SH-SY5Y (cell line): ENCODE data around the gene AGAP1.

Experiments used
- GATA2 ChIP-seq: IDR thresholded peaks from 2 replicates; pipeline ENCODE4 v1.6.1; 2011; ENCODE audit warnings: mild to moderate bottlenecking, low read depth, low read length
- GATA3 ChIP-seq: IDR thresholded peaks from 2 replicates; pipeline ENCODE4 v1.6.1; 2011; ENCODE audit warnings: low read depth, mild to moderate bottlenecking, low read length, moderate library complexity

Gene AGAP1

GRCh38 chr2:236052206-236052605 is 558.4 kb downstream of the AGAP1 start:
- TF ChIP-seq GATA3 (no peak), GATA2 (no peak)

DNA sequence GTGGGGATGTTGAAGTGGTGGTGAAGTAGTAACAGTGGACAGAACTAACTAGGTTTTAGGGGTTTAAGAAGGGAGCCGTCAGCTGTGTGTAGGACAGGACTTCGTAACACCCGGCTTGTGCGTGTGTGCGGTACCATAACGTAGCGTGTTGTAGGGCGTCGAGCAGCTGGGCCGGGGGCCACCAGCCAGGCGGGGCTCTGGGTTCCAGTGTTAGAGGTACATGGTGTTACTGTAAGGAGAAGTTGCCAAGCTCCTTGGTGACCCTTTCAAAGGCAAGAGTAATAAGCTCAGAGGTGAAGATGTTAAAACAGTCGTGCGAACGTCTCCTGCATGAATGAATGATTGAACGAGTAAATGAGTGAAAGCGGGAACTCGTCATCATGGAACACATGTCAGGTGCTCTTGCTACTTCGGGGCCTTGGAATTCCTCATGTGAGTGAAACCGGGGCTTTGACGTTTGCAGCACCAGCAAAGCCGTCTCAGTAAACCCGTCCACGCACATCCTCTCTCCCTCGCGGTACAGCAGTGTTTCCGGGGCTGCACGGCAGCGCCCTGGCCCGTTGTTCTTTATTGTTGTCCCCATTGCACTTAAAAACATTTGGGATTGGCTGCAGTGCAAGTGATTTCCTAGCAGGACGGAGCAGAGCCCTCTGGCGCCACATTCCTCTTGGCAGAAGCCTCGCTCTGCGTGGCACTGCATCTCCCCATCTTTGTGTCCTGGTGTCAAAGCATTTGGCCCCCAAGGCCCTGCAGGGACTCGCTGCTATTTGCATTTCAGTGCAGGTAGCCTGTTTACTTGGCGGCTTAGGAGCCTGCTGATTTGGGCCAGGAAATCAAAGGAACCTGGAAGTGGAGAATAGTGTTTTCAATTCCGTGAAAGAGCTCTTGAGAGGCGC is 559.3 kb downstream of the AGAP1 start:
- TF ChIP-seq GATA3 = no peak
- TF ChIP-seq GATA2 = no peak

GRCh38 chr2:236054125-236054524 is 560.3 kb downstream of the AGAP1 start:
- TF ChIP-seq GATA3 (no peak), GATA2 (0 out of 2 replicates have a peak, but pooled peaks have one; percentile 5)

DNA sequence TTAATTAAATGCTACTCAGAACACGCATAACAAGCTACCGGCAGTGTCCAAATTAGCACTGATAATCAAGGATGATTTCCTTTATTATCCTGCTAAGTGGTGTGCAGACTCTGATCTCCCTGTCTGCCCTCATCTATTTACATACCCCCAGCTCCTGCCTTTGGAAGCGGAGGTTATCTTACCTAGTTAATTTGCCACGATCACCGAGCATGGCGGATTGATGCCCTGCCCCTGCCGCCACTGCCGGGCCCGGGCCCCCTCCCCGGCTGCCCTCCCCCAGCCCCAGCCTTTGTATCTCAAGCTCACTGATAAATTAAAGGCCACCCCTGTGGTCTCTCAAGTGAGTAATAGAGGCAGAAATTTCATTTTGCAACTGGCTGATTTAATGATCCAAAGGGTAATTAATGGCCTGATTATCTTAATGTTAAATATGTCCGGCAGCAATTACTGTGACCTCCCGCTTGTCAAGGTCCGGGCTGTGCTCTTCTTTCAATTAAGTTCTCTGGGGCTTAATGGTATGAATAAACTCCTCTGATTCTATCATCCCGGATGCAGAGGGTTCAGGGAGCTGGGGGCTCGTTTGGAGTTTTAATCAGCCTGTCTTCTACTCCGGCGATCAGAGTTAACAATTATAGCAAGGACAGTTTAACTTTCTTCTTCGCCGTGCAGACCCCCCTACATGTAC is 560.9 kb downstream of the AGAP1 start:
- TF ChIP-seq GATA2 (no peak), GATA3 (no peak)

DNA sequence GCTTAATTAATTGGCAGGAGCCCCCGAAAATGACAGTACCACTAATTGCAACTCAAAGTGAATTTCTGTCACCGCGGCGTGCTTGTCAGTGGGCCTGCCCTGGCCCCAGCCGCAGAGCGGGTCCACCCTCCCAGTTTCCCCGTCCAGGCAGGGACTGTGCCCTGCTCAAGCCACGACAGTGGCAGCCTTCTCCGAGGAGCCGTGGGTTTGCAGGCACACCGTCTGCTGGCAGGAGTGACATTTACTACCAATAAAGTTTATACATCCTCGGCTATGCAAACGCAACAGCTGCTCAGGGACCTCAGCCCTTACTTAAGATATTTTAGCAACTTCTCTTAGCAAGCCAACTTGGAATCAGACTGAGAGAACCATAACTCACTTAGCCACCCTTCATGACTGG is 561.6 kb downstream of the AGAP1 start:
- TF ChIP-seq GATA3 = no peak
- TF ChIP-seq GATA2 = no peak

DNA sequence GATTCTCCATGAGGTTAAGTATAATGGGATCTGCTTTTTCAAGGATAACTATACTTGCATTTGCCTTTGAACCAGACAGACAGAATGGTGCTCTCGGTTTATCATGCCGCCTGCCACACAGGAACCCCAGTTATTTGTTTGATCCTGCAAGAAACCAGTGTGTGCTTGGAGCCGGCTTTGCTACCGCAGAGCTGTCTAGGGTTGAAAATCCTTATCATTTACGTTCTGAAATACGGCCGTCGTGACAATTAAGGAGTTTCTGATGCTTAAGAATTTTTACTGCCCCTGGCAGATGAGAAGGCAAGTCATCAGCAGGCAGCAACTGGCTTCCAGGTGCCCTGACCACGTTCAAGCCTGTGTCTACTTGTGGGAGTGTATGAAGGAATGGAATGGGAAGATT is 562.3 kb downstream of the AGAP1 start:
- TF ChIP-seq GATA2 (no peak), GATA3 (no peak)

- no peak for TF ChIP-seq GATA2
- TF ChIP-seq GATA3 = no peak
Measured at GRCh38 chr2:236057375-236057774, 563.5 kb downstream of the AGAP1 start.

DNA sequence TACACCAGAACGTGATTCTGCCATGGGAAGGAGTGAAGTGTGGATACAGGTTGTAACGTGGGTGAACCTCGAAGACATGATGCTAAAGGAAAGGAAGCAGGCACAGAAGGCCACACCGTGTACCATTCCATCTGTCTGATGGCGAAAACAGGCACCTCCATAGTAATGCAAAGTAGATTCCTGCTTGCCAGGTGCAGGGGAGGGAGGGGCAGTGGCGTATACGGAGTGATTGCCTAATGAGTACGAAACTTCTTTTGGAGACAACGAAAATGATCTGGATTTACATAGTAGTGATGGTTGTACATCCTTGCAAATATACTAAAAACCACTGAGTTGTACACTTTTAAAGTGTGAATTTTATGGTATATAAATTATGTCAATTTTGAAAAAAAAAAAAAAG is 567.7 kb downstream of the AGAP1 start:
- no peak for TF ChIP-seq GATA3
- no peak for TF ChIP-seq GATA2

DNA sequence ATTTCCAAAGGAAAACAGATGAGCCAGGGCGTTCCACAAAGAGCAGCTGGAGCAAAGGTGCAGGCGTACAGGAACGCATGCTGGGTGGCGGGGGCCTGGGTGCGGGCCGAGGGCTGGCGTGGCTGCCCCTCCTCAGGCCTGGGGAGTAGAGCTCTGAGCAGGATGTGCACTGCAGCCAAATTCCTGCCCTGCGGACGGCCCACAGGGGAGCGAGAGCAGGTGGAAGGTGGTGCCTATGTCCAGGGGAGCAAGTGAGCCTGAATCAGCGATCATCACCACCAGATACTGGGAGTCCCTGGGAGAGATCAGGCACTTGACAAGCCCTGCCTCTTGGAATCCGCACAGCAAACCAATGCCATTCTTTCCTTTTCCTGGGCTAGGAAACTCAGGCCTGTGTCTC is 568.1 kb downstream of the AGAP1 start:
- no peak for TF ChIP-seq GATA3
- no peak for TF ChIP-seq GATA2

DNA sequence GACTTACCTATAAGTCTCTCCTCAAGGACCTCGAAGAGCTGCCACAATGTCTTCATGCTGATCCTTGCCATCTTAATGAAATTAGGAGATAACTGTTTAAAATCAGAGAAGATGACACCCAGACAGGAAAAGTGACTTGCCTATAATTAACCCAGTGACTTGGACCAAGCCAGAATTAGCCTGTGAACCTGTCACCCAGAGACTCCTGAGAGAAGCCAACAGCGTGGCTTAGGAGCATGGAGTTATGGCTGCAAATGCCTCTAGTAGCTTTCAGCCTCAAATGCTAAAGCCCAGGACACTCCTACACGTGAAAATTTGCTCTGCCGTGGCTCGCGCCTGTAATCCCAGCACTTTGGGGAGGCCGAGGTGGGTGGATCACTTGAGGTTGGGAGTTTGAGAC is 570.2 kb downstream of the AGAP1 start:
- TF ChIP-seq GATA2 (no peak), GATA3 (no peak)

DNA sequence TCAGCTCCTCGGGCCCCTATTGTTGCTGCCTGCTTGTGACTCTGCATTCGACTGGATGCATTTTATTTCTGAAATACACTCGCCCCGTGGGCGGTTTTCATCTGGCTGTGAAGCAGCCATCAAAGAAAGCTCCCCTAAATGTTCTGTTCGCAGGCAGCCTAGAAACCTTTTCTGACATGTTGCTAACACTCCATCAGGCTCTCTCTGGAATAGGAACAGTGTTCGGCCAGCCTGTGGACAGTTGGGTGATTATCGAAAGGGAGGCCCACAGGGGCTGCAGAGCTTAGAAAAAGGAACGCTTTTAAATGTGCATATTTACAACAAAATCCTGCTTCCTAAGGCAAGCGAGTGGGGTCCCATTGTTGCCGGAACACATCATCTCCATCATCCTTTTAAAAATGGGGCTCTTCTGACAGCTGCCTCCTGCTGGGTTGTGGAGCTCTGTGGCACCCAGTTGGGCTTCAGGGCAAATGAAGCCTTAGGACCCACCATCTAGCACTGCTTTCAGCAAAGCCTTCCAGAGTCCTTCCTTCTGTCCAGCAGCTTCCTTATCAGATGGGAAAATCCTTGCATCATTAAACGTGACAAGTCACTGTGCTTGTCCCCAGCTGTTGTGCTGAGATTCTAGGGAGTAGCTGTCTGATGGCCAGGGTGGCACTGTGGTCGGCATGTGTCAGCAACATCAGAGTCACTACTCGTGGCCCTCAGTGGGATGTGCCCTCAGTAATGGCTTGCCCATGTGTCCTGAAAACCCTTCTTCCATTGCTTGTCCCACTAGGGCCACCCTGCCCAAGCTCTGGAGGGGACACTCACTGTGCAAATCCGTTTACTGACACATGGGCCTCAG is 571.7 kb downstream of the AGAP1 start:
- TF ChIP-seq GATA3 (no peak), GATA2 (no peak)

DNA sequence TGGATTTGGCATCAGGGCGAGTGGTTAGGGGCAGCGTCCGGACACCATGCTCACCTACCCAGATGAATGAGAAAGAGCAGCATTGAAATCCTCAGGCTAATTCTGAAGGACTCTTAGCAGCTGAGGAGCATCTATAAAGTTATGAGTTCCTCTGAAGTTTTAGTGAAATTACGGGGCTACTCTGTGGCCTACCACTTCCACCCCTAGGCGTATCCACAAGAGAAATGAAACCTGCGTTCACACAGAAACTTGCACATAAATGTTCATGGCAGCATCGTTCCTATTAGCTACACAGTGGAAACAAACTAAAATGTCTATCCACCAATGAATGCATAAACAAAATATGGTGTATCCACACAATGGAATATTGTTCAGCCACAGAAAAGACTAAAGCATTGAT is 576.4 kb downstream of the AGAP1 start:
- TF ChIP-seq GATA2 (no peak), GATA3 (no peak)

DNA sequence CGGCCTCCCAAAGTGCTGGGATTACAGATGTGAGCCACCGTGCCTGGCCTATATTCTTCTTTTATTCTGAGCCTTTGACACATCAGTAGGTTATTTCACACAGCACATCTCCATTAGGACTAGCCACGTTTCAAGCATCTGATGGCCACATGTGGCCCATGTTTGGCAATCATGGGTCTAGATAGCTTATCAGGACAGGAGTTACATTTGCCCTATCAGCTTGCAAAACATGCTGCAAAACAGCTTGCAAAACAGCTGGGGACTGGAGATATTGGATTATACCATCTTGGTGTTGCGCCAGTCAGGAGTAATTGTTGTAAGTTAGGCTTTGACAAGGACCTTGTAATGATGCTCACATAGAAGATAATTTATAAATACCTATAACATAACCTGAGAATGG is 579.4 kb downstream of the AGAP1 start:
- TF ChIP-seq GATA3 = peak; percentile 75
- peak; percentile 91 for TF ChIP-seq GATA2

DNA sequence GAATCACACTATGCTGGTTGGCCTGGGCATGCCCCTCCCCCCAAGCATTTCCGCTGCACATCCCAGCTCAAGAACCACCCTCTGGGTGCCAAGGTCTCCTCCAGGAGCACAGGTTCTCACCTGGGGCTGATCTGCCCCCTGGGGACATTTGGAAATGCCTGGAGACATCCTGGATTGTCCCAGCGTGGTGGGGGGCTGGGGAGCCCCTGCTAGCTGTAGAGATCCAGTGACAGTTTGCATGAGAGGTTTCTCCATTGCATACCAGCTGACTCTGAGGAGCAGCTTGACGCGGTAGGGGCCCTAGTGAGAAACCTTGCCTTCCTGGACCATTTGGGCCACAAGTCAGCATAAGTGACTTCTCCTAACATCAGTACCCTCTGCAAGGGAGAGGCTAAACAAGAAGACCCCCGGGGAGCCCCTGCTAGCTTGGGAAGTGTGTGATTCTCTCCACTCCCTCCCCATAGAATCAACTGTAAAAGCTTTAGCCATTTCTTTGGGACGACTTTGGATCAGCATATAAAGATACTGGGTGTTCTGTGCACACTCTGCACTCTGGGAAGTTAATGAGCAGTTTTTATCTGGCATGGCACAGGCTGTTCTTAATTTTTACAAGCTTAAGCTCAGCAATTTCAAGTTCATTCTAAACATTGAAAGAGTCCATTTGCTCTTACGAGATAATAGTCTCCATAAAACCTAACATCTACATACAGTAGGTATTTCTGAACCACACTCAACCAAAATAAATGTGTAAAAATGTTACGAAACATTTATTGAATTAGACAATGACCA is 580.2 kb downstream of the AGAP1 start:
- TF ChIP-seq GATA3 (no peak), GATA2 (no peak)
